HL-60 (cell line): ENCODE data around the gene KLHL11.
A peak's percentile ranks its signal among the peaks of the same experiment; 100 is the strongest.
"Not testable (repeated sequence)": the region's sequence is repeated elsewhere in the genome, so short reads cannot be mapped to it uniquely, and the experiment has no call there.

ENCODE experiments used
- DNase-seq, 2 experiments: peaks; one replicate each; pipeline ENCODE4 v3.0.0-alpha.2; 2010 to 2020; ENCODE audit warnings: low read depth in 1 of 2, low spot score in 1 of 2
- H3K27ac ChIP-seq: fragments of 250-450 bp; sonication (Bioruptor Pico); replicated peaks from 2 replicates; pipeline ENCODE4 v1.5.1; 2020; ENCODE audit warnings: mild to moderate bottlenecking, moderate library complexity
- H3K27me3 ChIP-seq: fragments of 250-450 bp; sonication (Bioruptor Pico); 2 replicates; pipeline ENCODE4 v1.5.1; 2021; ENCODE audit warnings: mild to moderate bottlenecking, moderate library complexity; ENCODE audit not compliant: insufficient read depth, poor library complexity, severe bottlenecking
- H3K4me3 ChIP-seq: replicated peaks from 2 replicates; pipeline ENCODE4 v1.5.1; 2011; ENCODE audit warnings: mild to moderate bottlenecking, control low read depth, low read length; ENCODE audit not compliant: insufficient read depth
- GABPA ChIP-seq: IDR thresholded peaks from 2 replicates; pipeline ENCODE4 v1.6.1; 2012; ENCODE audit warnings: low read depth
- POLR2AphosphoS5 ChIP-seq: IDR thresholded peaks from 2 replicates; pipeline ENCODE4 v1.6.1; 2012; ENCODE audit warnings: low read depth
- SPI1 ChIP-seq: IDR thresholded peaks from 2 replicates; pipeline ENCODE4 v1.6.1; 2012; ENCODE audit warnings: low read depth, mild to moderate bottlenecking, borderline replicate concordance
- TF ChIP-seq, protein P1 (sequence below): IDR thresholded peaks from 2 replicates; pipeline ENCODE4 v1.6.1; 2012; ENCODE audit warnings: low read depth; ENCODE audit not compliant: insufficient replicate concordance
- TF ChIP-seq, protein P2 (sequence below): IDR thresholded peaks from one replicate; pipeline ENCODE4 v1.5.1; 2011; ENCODE audit warnings: low read length, control low read depth, inconsistent platforms; ENCODE audit not compliant: insufficient read depth

The KLHL11 gene

DNA sequence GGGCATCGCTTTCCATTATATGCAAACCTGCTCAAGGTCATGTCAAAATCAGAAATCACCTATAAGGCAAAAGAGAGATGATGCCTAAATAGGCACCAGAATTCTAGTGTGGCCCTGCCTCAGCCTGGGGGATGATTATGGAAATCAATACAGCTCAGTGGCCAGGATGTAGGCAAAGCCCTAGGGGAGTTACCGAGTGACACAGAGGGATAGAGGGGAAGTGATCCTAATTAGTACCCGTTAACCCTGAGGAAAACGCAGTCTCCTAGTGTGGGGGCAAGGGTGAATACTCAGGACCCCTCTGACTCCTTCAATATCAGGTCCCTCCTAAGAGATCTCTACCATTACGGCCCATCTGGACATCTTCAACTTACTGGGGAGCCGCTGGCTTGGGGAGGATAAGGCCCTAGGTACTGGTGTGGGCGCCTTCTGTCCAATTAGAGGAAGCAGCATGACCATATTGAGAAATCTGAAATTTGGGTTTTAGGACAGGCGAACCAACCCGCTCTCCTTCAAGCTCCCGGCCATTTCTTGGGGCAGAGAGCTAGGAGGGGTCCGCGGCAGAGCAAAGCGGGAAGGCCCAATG is 29.9 kb downstream of the KLHL11 start:
- DNase-seq = no peak
- Histone ChIP-seq H3K27me3 (peaks cover 29% of the 10 kb centered on the region), H3K27ac (no peak overlapping the region), H3K4me3 (peak overlapping the region; percentile 35)
- TF ChIP-seq, protein P1, sequence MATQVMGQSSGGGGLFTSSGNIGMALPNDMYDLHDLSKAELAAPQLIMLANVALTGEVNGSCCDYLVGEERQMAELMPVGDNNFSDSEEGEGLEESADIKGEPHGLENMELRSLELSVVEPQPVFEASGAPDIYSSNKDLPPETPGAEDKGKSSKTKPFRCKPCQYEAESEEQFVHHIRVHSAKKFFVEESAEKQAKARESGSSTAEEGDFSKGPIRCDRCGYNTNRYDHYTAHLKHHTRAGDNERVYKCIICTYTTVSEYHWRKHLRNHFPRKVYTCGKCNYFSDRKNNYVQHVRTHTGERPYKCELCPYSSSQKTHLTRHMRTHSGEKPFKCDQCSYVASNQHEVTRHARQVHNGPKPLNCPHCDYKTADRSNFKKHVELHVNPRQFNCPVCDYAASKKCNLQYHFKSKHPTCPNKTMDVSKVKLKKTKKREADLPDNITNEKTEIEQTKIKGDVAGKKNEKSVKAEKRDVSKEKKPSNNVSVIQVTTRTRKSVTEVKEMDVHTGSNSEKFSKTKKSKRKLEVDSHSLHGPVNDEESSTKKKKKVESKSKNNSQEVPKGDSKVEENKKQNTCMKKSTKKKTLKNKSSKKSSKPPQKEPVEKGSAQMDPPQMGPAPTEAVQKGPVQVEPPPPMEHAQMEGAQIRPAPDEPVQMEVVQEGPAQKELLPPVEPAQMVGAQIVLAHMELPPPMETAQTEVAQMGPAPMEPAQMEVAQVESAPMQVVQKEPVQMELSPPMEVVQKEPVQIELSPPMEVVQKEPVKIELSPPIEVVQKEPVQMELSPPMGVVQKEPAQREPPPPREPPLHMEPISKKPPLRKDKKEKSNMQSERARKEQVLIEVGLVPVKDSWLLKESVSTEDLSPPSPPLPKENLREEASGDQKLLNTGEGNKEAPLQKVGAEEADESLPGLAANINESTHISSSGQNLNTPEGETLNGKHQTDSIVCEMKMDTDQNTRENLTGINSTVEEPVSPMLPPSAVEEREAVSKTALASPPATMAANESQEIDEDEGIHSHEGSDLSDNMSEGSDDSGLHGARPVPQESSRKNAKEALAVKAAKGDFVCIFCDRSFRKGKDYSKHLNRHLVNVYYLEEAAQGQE = no peak
- TF ChIP-seq GABPA (no peak), SPI1 (no peak), POLR2AphosphoS5 (no peak)
- TF ChIP-seq, protein P2, sequence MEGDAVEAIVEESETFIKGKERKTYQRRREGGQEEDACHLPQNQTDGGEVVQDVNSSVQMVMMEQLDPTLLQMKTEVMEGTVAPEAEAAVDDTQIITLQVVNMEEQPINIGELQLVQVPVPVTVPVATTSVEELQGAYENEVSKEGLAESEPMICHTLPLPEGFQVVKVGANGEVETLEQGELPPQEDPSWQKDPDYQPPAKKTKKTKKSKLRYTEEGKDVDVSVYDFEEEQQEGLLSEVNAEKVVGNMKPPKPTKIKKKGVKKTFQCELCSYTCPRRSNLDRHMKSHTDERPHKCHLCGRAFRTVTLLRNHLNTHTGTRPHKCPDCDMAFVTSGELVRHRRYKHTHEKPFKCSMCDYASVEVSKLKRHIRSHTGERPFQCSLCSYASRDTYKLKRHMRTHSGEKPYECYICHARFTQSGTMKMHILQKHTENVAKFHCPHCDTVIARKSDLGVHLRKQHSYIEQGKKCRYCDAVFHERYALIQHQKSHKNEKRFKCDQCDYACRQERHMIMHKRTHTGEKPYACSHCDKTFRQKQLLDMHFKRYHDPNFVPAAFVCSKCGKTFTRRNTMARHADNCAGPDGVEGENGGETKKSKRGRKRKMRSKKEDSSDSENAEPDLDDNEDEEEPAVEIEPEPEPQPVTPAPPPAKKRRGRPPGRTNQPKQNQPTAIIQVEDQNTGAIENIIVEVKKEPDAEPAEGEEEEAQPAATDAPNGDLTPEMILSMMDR = no peak

DNA sequence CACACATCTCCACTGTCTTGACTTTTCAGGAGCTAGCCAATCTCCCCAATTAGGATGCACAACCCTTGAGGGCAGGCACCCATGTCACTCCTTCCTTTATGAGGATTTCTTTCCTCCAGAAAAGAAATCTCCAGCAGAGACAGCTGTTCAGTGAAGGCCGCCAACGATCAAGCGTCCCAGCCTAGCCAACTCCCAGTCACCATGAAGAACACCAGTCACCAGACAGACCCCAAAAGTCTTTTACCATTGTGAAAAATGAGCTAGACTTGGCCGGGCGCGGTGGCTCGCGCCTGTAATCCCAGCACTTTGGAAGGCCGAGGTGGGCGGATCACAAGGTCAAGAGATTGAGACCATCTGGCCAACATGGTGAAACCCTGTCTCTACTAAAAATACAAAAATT is 35.3 kb downstream of the KLHL11 start:
- H3K4me3 ChIP-seq, DNase-seq: not testable (repeated sequence)
- peaks cover 11% of the 10 kb centered on the region for H3K27me3 ChIP-seq

DNA sequence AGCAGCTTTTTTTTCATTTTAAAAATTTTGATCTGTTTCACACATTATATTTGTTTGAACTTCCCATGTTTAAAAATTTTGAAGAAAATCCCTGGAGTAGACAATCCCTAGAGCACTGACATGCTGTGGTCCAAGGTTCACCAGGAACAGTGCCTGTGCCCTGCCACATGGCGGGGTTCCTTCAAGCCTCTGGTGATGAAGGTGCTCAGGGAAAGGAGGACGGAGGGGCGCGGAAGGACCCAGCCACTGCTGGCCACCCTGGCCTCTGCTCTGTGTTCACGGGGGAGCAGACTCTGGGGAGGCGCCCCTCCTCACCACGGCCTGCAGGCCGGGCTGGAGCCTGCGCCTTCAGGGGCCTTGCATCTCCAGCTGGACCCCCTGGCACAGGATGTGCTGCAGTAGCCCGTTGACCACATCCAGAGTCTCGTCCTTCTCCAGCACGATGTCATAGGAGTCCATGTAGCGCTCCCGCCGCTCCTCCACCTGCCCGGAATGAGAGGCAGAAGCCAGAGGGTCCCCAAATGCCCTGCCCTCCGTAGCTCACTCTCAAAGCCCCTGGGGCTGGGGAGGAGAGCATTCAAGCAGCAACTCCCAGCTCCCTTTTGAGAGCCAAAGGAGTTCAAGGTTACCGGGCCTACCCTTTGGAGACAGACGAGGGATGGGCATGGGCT is 39.9 kb downstream of the KLHL11 start:
- DNase-seq = no peak
- H3K27me3 ChIP-seq = no peaks in the 10 kb centered on the region
- H3K4me3 ChIP-seq = no peak overlapping the region
- TF ChIP-seq, protein P1 = no peak
- TF ChIP-seq POLR2AphosphoS5 = no peak
- TF ChIP-seq SPI1 = no peak
- TF ChIP-seq GABPA = no peak
- TF ChIP-seq, protein P2 = no peak
- no peak overlapping the region for H3K27ac ChIP-seq

More for the DNA sequence above, 35.3 kb downstream of the KLHL11 start:
- not testable (repeated sequence) for H3K27ac ChIP-seq

DNA sequence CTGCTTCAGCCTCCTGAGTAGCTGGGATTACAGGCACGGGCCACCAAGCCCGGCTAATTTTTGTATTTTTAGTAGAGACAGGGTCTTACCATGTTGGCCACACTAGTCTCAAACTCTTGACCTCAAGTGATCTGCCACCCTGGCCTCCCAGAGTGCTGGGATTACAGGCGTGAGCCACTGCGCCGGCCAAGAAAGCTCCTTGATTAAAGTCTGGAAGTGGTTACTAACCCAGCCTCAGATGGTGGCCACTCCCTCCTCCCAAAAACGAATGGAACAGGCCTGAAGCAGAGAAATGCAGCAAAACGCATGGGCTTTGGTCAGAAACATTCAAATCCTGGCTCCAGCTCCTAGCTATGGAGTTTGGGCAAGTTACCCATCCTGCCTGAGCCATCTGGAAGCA is 41.1 kb downstream of the KLHL11 start:
- no peak for DNase-seq
- H3K27ac ChIP-seq = no peak overlapping the region
- H3K27me3 ChIP-seq = no peaks in the 10 kb centered on the region
- TF ChIP-seq SPI1 = no peak
- TF ChIP-seq, protein P2 = no peak
- TF ChIP-seq GABPA = no peak
- no peak for TF ChIP-seq POLR2AphosphoS5
- TF ChIP-seq, protein P1 = no peak
- H3K4me3 ChIP-seq = no peak overlapping the region
